ENCODE measurements around the gene DSE.

- TF ChIP-seq POLR2A (IDR thresholded peaks at IDR 0.05) (no peak), CTCF (IDR thresholded peaks at IDR 0.05) (no peak)
These were observed 121.8 kb downstream of the DSE start for GRCh38 chr6:116492331-116493067.
